BLaER1 treated with 17β-estradiol and CSF1 and Interleukin-3, amounts not matched to agents 10 nM and 100 nM (cell line): ENCODE results near the gene CXCL6.

Experiments
- H3K27ac ChIP-seq, 11 experiments: shearing (Covaris generic); formaldehyde crosslinking; 2 replicates each; pipeline ENCODE4 v1.8.1; 2022
- H3K27me3 ChIP-seq, 11 experiments: shearing (Covaris generic); formaldehyde crosslinking; 2 replicates each; pipeline ENCODE4 v1.8.1; 2022
- H3K36me3 ChIP-seq, 11 experiments: shearing (Covaris generic); formaldehyde crosslinking; 2 replicates each; pipeline ENCODE4 v1.8.1; 2022
- H3K4me1 ChIP-seq, 10 experiments: shearing (Covaris generic); formaldehyde crosslinking; 2 replicates each; pipeline ENCODE4 v1.8.1; 2022
- H3K4me2 ChIP-seq, 11 experiments: shearing (Covaris generic); formaldehyde crosslinking; 2 replicates each; pipeline ENCODE4 v1.8.1; 2022
- H3K4me3 ChIP-seq, 10 experiments: shearing (Covaris generic); formaldehyde crosslinking; 2 replicates each; pipeline ENCODE4 v1.8.1; 2022
- H3K9ac ChIP-seq, 11 experiments: shearing (Covaris generic); formaldehyde crosslinking; 2 replicates each; pipeline ENCODE4 v1.8.1; 2022
- H3K9me3 ChIP-seq, 11 experiments: shearing (Covaris generic); formaldehyde crosslinking; replicated peaks in 1 of 11; 2 replicates each; pipeline ENCODE4 v1.8.1; 2022
- H4K20me1 ChIP-seq, 11 experiments: shearing (Covaris generic); formaldehyde crosslinking; 2 replicates each; pipeline ENCODE4 v1.8.1; 2022
- Cebpa-rat ChIP-seq, 11 experiments: shearing (Covaris generic); IDR thresholded peaks; 2 replicates each; pipeline ENCODE4 v1.8.1; 2022

The CXCL6 gene

GRCh38 chr4:73831569-73831968 lies 4.9 kb upstream of the CXCL6 start:
- TF ChIP-seq Cebpa-rat (IDR thresholded peaks at IDR 0.05): no peak
- H4K20me1 ChIP-seq: no peaks in the 10 kb centered on the region
- H3K4me3 ChIP-seq: no peak overlapping the region
- peaks cover 7 to 21% (median 16%) of the 10 kb centered on the region in 11 experiments; a peak in 20 of 22 replicates for H3K9me3 ChIP-seq
- H3K27ac ChIP-seq: no peak overlapping the region
- H3K27me3 ChIP-seq: no peaks in the 10 kb centered on the region
- no peak overlapping the region for H3K9ac ChIP-seq
- H3K36me3 ChIP-seq: no peaks in the 10 kb centered on the region
- H3K4me1 ChIP-seq: peaks cover 0 to 42% (median 8%) of the 10 kb centered on the region in 10 experiments; a peak in 9 of 20 replicates
- H3K4me2 ChIP-seq: no peak overlapping the region

GRCh38 chr4:73832651-73833237 lies 3.7 kb upstream of the CXCL6 start:
- Histone ChIP-seq H3K4me1 (peaks cover 0 to 39% (median 8%) of the 10 kb centered on the region in 10 experiments; a peak in 9 of 20 replicates), H3K9ac (no peak overlapping the region), H3K27me3 (no peaks in the 10 kb centered on the region), H3K27ac (peak overlapping the region in 4 of 11 experiments; percentile 7 to 59 (median 38); a peak in 5 of 22 replicates), H3K4me3 (no peak overlapping the region), H3K36me3 (no peaks in the 10 kb centered on the region), H3K9me3 (peaks cover 2 to 15% (median 8%) of the 10 kb centered on the region in 11 experiments; a peak in 20 of 22 replicates), H3K4me2 (peak overlapping the region in 3 of 11 experiments; percentile 45 to 53 (median 47); a peak in 6 of 22 replicates), H4K20me1 (no peaks in the 10 kb centered on the region)
- TF ChIP-seq Cebpa-rat (IDR thresholded peaks at IDR 0.05): no peak

- H4K20me1 ChIP-seq: no peaks in the 10 kb centered on the region
- no peaks in the 10 kb centered on the region for H3K27me3 ChIP-seq
- H3K4me2 ChIP-seq: no peak overlapping the region
- no peak overlapping the region for H3K4me3 ChIP-seq
- H3K9me3 ChIP-seq: peaks cover 0 to 11% (median 4%) of the 10 kb centered on the region in 11 experiments; a peak in 11 of 22 replicates
- H3K4me1 ChIP-seq: peaks cover 0 to 25% (median 2%) of the 10 kb centered on the region in 10 experiments; a peak in 7 of 20 replicates
- no peak for TF ChIP-seq Cebpa-rat (IDR thresholded peaks at IDR 0.05)
- no peak overlapping the region for H3K9ac ChIP-seq
- no peak overlapping the region for H3K27ac ChIP-seq
- H3K36me3 ChIP-seq: no peaks in the 10 kb centered on the region
These were observed 2.6 kb downstream of the CXCL6 start for GRCh38 chr4:73839071-73839470.

- H3K36me3 ChIP-seq: no peaks in the 10 kb centered on the region
- peaks cover 0 to 31% (median 2%) of the 10 kb centered on the region in 10 experiments; a peak in 7 of 20 replicates for H3K4me1 ChIP-seq
- no peaks in the 10 kb centered on the region for H4K20me1 ChIP-seq
- no peak for TF ChIP-seq Cebpa-rat (IDR thresholded peaks at IDR 0.05)
- H3K4me2 ChIP-seq: no peak overlapping the region
- no peaks in the 10 kb centered on the region for H3K27me3 ChIP-seq
- no peak overlapping the region for H3K4me3 ChIP-seq
- H3K27ac ChIP-seq: no peak overlapping the region
- no peak overlapping the region for H3K9ac ChIP-seq
- peaks cover 0 to 11% (median 4%) of the 10 kb centered on the region in 11 experiments; a peak in 11 of 22 replicates for H3K9me3 ChIP-seq
These were observed 3.2 kb downstream of the CXCL6 start for GRCh38 chr4:73839715-73840114.

GRCh38 chr4:73841243-73841925 lies 4.9 kb downstream of the CXCL6 start:
- H4K20me1 ChIP-seq: no peaks in the 10 kb centered on the region
- no peak overlapping the region for H3K4me3 ChIP-seq
- H3K36me3 ChIP-seq: no peaks in the 10 kb centered on the region
- H3K27me3 ChIP-seq: no peaks in the 10 kb centered on the region
- H3K4me2 ChIP-seq: no peak overlapping the region
- peaks cover 0 to 9% (median 4%) of the 10 kb centered on the region in 11 experiments; a peak in 11 of 22 replicates for H3K9me3 ChIP-seq
- no peak overlapping the region for H3K27ac ChIP-seq
- peaks cover 0 to 46% (median 2%) of the 10 kb centered on the region in 10 experiments; a peak in 7 of 20 replicates for H3K4me1 ChIP-seq
- TF ChIP-seq Cebpa-rat (IDR thresholded peaks at IDR 0.05): no peak
- no peak overlapping the region for H3K9ac ChIP-seq

- Histone ChIP-seq H3K4me1 (peaks cover 0 to 53% (median 3%) of the 10 kb centered on the region in 10 experiments; a peak in 9 of 20 replicates), H3K27ac (peak overlapping the region in 3 of 11 experiments; percentile 66 to 83 (median 78); a peak in 5 of 22 replicates), H3K9me3 (no peaks in the 10 kb centered on the region), H3K27me3 (no peaks in the 10 kb centered on the region), H3K9ac (no peak overlapping the region; a peak in 1 of 22 replicates), H4K20me1 (no peaks in the 10 kb centered on the region), H3K4me2 (peak overlapping the region in 4 of 11 experiments; percentile 8 to 52 (median 36); a peak in 5 of 22 replicates), H3K4me3 (no peak overlapping the region), H3K36me3 (no peaks in the 10 kb centered on the region)
- TF ChIP-seq Cebpa-rat (IDR thresholded peaks at IDR 0.05): no peak
These were observed 6.2 kb downstream of the CXCL6 start for GRCh38 chr4:73842696-73843095.

GRCh38 chr4:73843369-73843768 lies 6.9 kb downstream of the CXCL6 start:
- Histone ChIP-seq H3K9ac (no peak overlapping the region), H3K4me2 (peak overlapping the region in 3 of 11 experiments; percentile 24 to 52 (median 49); a peak in 5 of 22 replicates), H3K4me3 (no peak overlapping the region), H4K20me1 (no peaks in the 10 kb centered on the region), H3K27ac (peak overlapping the region in 3 of 11 experiments; percentile 66 to 83 (median 78); a peak in 7 of 22 replicates), H3K4me1 (peaks cover 0 to 59% (median 4%) of the 10 kb centered on the region in 10 experiments; a peak in 9 of 20 replicates), H3K9me3 (no peaks in the 10 kb centered on the region), H3K36me3 (no peaks in the 10 kb centered on the region), H3K27me3 (no peaks in the 10 kb centered on the region)
- TF ChIP-seq Cebpa-rat (IDR thresholded peaks at IDR 0.05): no peak

GRCh38 chr4:73844345-73844744 lies 7.9 kb downstream of the CXCL6 start:
- no peak for TF ChIP-seq Cebpa-rat (IDR thresholded peaks at IDR 0.05)
- peak overlapping the region in 4 of 11 experiments; percentile 49 to 60 (median 54); a peak in 7 of 22 replicates for H3K4me2 ChIP-seq
- peaks cover 0 to 63% (median 4%) of the 10 kb centered on the region in 10 experiments; a peak in 9 of 20 replicates for H3K4me1 ChIP-seq
- H4K20me1 ChIP-seq: no peaks in the 10 kb centered on the region
- H3K9me3 ChIP-seq: no peaks in the 10 kb centered on the region
- H3K36me3 ChIP-seq: no peaks in the 10 kb centered on the region
- no peaks in the 10 kb centered on the region for H3K27me3 ChIP-seq
- peak overlapping the region in 5 of 11 experiments; percentile 11 to 83 (median 66); a peak in 8 of 22 replicates for H3K27ac ChIP-seq
- no peak overlapping the region for H3K4me3 ChIP-seq
- peak overlapping the region in 4 of 11 experiments; percentile 8 to 56 (median 20); a peak in 4 of 22 replicates for H3K9ac ChIP-seq

GRCh38 chr4:73844806-73845205 lies 8.3 kb downstream of the CXCL6 start:
- Histone ChIP-seq H3K9ac (peak overlapping the region in 4 of 11 experiments; percentile 8 to 56 (median 20); a peak in 4 of 22 replicates), H3K9me3 (no peaks in the 10 kb centered on the region), H3K4me3 (no peak overlapping the region), H3K36me3 (no peaks in the 10 kb centered on the region), H4K20me1 (no peaks in the 10 kb centered on the region), H3K4me2 (peak overlapping the region in 4 of 11 experiments; percentile 49 to 60 (median 54); a peak in 8 of 22 replicates), H3K27ac (peak overlapping the region in 5 of 11 experiments; percentile 11 to 83 (median 66); a peak in 8 of 22 replicates), H3K27me3 (no peaks in the 10 kb centered on the region), H3K4me1 (peaks cover 0 to 63% (median 4%) of the 10 kb centered on the region in 10 experiments; a peak in 9 of 20 replicates)
- no peak for TF ChIP-seq Cebpa-rat (IDR thresholded peaks at IDR 0.05)
